Ovary (tissue), 3 donors: ENCODE results near the gene GPR63.

Experiments used
- CTCF ChIP-seq, 3 donors: fragments of 450-650 bp in 2 of 3; fragments of 200-600 bp in 1 of 3; IDR thresholded peaks; one replicate each; pipeline versions ENCODE4 v1.5.1 to v1.8.0; 2016 to 2022; ENCODE audit warnings: antibody characterized with exemption in 3 of 3, mild to moderate bottlenecking in 1 of 3
- POLR2A ChIP-seq: fragments of 450-650 bp; IDR thresholded peaks from one replicate; pipeline ENCODE4 v1.6.1; 2017; ENCODE audit warnings: antibody characterized with exemption, mild to moderate bottlenecking, moderate library complexity
- donor health status: DM: no; HTN: no; CAD: no.

- TF ChIP-seq POLR2A, result no peak
- no peak for TF ChIP-seq CTCF (IDR thresholded peaks at IDR 0.05)
Observed at GRCh38 chr6:96832780-96833179, 4.5 kb downstream of the GPR63 start.
